Keratinocyte (primary cell): ENCODE measurements around the gene GLE1. TPM values are rescaled to one million over a fixed set of nuclear protein-coding genes. Genes with fewer than 3 reads are reported as not detected.

ENCODE experiments used
- DNase-seq: peaks from one replicate; pipeline ENCODE4 v3.0.0-alpha.2; 2011; ENCODE audit warnings: low read depth, missing footprints, low spot score
- FAIRE-seq: peaks from 2 replicates; lab custom pipeline; 2011; peaks lifted over from hg19 to GRCh38; lab: Jason Lieb, UNC
- H2AFZ ChIP-seq: 2 replicates; pipeline ENCODE4 v1.6.0; 2012; ENCODE audit warnings: low read length, control low read depth, inconsistent platforms; ENCODE audit not compliant: control insufficient read depth
- H3K27ac ChIP-seq: 2 replicates; pipeline ENCODE4 v1.5.1; 2011; ENCODE audit warnings: low read length; ENCODE audit not compliant: control insufficient read depth, insufficient read depth
- H3K27me3 ChIP-seq: 3 replicates; pipeline ENCODE4 v1.6.0; 2011; ENCODE audit warnings: low read length; ENCODE audit not compliant: control insufficient read depth, insufficient read depth; ENCODE audit errors: extremely low read depth
- H3K36me3 ChIP-seq, 2 experiments: 2 replicates in 1 of 2; 3 replicates in 1 of 2; pipeline ENCODE4 v1.5.1; 2011; ENCODE audit warnings: low read length in 2 of 2, mild to moderate bottlenecking in 1 of 2; ENCODE audit not compliant: control insufficient read depth in 2 of 2, insufficient read depth in 2 of 2; ENCODE audit errors: extremely low read depth in 1 of 2
- H3K4me1 ChIP-seq: 3 replicates; pipeline ENCODE4 v1.5.1; 2011; ENCODE audit warnings: low read length; ENCODE audit not compliant: control insufficient read depth, insufficient read depth; ENCODE audit errors: extremely low read depth
- H3K4me2 ChIP-seq: 3 replicates; pipeline ENCODE4 v1.6.0; 2011; ENCODE audit warnings: low read depth, low read length; ENCODE audit not compliant: control insufficient read depth, insufficient read depth; ENCODE audit errors: extremely low read depth
- H3K4me3 ChIP-seq, 3 experiments: fragments of 200-600 bp in 1 of 3; sonication (generic) in 1 of 3; 2 replicates in 2 of 3; 3 replicates in 1 of 3; pipeline ENCODE4 v1.5.1; 2011 to 2016; ENCODE audit warnings: low read length in 3 of 3, mild to moderate bottlenecking in 3 of 3, control low read depth in 2 of 3, inconsistent platforms in 1 of 3, low read depth in 1 of 3, mixed read lengths in 1 of 3, mixed run types in 1 of 3, moderate library complexity in 1 of 3; ENCODE audit not compliant: control insufficient read depth in 2 of 3, insufficient read depth in 2 of 3; ENCODE audit errors: extremely low read depth in 1 of 3
- H3K79me2 ChIP-seq: 2 replicates; pipeline ENCODE4 v1.6.0; 2012; ENCODE audit warnings: low read length; ENCODE audit not compliant: control insufficient read depth, insufficient read depth
- H3K9ac ChIP-seq: 3 replicates; pipeline ENCODE4 v1.6.0; 2011; ENCODE audit warnings: low read length; ENCODE audit not compliant: control insufficient read depth, insufficient read depth; ENCODE audit errors: extremely low read depth
- H3K9me1 ChIP-seq: 3 replicates; pipeline ENCODE4 v1.6.0; 2011; ENCODE audit warnings: low read length; ENCODE audit not compliant: control insufficient read depth, insufficient read depth; ENCODE audit errors: extremely low read depth
- H3K9me3 ChIP-seq: 2 replicates; pipeline ENCODE4 v1.5.1; 2012; ENCODE audit warnings: low read depth, low read length; ENCODE audit not compliant: control insufficient read depth
- H4K20me1 ChIP-seq: 3 replicates; pipeline ENCODE4 v1.6.0; 2011; ENCODE audit warnings: low read length; ENCODE audit not compliant: control insufficient read depth, insufficient read depth; ENCODE audit errors: extremely low read depth
- EZH2 ChIP-seq: IDR thresholded peaks from one replicate; pipeline ENCODE4 v1.6.1; 2012; ENCODE audit warnings: inconsistent platforms, mild to moderate bottlenecking, low read length, moderate library complexity
- dilution Hi-C: fragments of 300-500 bp; cut with MboI; formaldehyde crosslinking; loops from one replicate; pipeline ENCODE4 v1.7.0; 2020; ENCODE audit warnings: low sequenced_read_pairs; ENCODE audit not compliant: extremely low pct_ligation_motif_present
- polyA plus RNA-seq, 5 experiments: library from polyadenylated mRNA; depleted of rRNA in 3 of 5; stranded (reverse) in 3 of 5; stranded (forward) in 1 of 5; unstranded in 1 of 5; fragments of >200 nt; gene quantifications; 1 replicate in 1 of 5; 2 replicates in 3 of 5; 3 replicates in 1 of 5; pipeline versions ENCODE4 v1.2.1 to v1.2.3, GENCODE V29; 2011 to 2012; ENCODE audit warnings: missing spikeins in 2 of 5, low read depth in 1 of 5, low replicate concordance in 1 of 5
- TF ChIP-seq, protein P1 (sequence below), 3 experiments: IDR thresholded peaks in 1 of 3; conservative IDR thresholded peaks in 1 of 3; optimal IDR thresholded peaks in 1 of 3; 2 replicates in 2 of 3; 3 replicates in 1 of 3; pipeline versions ENCODE3 to v1.5.1; 2011; ENCODE audit warnings: low read length in 3 of 3, mild to moderate bottlenecking in 3 of 3, moderate library complexity in 2 of 3, control low read depth in 1 of 3, inconsistent platforms in 1 of 3; ENCODE audit not compliant: insufficient read depth in 2 of 3; ENCODE audit errors: extremely low read depth in 1 of 3

The GLE1 gene
- polyA plus RNA-seq, 1 donor (not counting 4 experiments of a cell fraction or from before 2014, with no cell fraction given), result 28.3 TPM

GRCh38 chr9:128532581-128532980 is 28.1 kb downstream of the GLE1 start:
- Histone ChIP-seq H3K9ac (no peak overlapping the region), H4K20me1 (no peaks in the 10 kb centered on the region), H3K9me3 (no peaks in the 10 kb centered on the region), H3K4me3 (no peak overlapping the region), H3K27ac (no peak overlapping the region), H3K36me3 (peaks cover 15 to 33% of the 10 kb centered on the region in 2 experiments), H3K27me3 (no peaks in the 10 kb centered on the region), H3K79me2 (no peaks in the 10 kb centered on the region), H2AFZ (no peak overlapping the region), H3K9me1 (no peaks in the 10 kb centered on the region), H3K4me1 (no peaks in the 10 kb centered on the region), H3K4me2 (no peak overlapping the region)
- DNase-seq (no peak), FAIRE-seq (no peak)
- dilution Hi-C loops, result no loop called here
- TF ChIP-seq, protein P1, sequence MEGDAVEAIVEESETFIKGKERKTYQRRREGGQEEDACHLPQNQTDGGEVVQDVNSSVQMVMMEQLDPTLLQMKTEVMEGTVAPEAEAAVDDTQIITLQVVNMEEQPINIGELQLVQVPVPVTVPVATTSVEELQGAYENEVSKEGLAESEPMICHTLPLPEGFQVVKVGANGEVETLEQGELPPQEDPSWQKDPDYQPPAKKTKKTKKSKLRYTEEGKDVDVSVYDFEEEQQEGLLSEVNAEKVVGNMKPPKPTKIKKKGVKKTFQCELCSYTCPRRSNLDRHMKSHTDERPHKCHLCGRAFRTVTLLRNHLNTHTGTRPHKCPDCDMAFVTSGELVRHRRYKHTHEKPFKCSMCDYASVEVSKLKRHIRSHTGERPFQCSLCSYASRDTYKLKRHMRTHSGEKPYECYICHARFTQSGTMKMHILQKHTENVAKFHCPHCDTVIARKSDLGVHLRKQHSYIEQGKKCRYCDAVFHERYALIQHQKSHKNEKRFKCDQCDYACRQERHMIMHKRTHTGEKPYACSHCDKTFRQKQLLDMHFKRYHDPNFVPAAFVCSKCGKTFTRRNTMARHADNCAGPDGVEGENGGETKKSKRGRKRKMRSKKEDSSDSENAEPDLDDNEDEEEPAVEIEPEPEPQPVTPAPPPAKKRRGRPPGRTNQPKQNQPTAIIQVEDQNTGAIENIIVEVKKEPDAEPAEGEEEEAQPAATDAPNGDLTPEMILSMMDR (optimal IDR thresholded peaks at IDR 0.05 in 1 of 3, IDR thresholded peaks at IDR 0.05 in 1 of 3, conservative IDR thresholded peaks at IDR 0.05 in 1 of 3; ENCODE audit: extremely low read depth in 1 of 3, insufficient read depth in 2 of 3, low read length in 3 of 3), result no peak
- no peak for TF ChIP-seq EZH2

DNA sequence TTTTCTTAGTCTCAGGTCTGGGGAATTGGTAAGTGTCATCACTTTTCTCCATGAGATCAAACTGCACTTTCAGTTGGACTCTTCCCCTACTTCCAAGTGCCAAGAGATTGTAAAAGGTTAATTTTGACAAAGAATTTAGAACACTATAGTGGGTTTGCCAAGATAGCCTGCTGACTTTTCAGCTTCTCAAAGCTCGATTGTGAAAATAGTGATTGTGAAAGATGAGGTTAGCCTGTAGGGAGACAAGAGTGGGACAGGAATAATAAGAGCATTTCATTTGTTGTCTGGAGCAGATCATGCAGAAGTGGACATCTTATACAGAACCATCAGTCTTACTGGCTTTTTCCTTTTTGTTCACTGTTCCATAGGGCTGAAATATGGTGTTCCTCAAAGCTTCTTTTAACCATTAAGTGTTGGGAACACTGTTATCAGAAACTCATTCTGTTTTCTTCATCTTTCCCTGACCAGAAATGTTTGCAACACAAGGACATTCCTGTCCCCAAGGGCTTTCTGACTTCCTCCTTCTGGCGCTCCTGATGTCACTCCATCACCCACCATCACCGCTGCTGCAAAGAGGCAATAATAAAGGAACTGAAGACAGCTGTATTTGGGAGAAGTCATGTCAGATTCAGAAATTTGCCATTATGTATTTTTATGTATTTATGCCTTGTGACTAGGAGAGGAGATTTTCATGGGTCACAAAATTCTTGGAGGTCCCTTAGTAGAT is 36.3 kb downstream of the GLE1 start:
- no peak for FAIRE-seq
- TF ChIP-seq, protein P1 (optimal IDR thresholded peaks at IDR 0.05 in 1 of 3, IDR thresholded peaks at IDR 0.05 in 1 of 3, conservative IDR thresholded peaks at IDR 0.05 in 1 of 3; ENCODE audit: extremely low read depth in 1 of 3, insufficient read depth in 2 of 3, low read length in 3 of 3), result no peak
- no peak for TF ChIP-seq EZH2
- H3K27me3 ChIP-seq, result no peaks in the 10 kb centered on the region

More for the DNA sequence above, 36.3 kb downstream of the GLE1 start:
- Histone ChIP-seq H3K4me1 (no peaks in the 10 kb centered on the region), H3K4me2 (no peak overlapping the region), H3K4me3 (no peak overlapping the region), H4K20me1 (no peaks in the 10 kb centered on the region), H3K9me3 (no peaks in the 10 kb centered on the region), H3K36me3 (peaks cover 19% of the 10 kb centered on the region in 2 experiments), H3K9ac (no peak overlapping the region), H3K9me1 (no peaks in the 10 kb centered on the region), H3K27ac (no peak overlapping the region), H3K79me2 (no peaks in the 10 kb centered on the region), H2AFZ (no peak overlapping the region)
- dilution Hi-C loops, result no loop called here
- DNase-seq, result no peak
